Endothelial cell (in vitro differentiated cells): ENCODE measurements around the gene BIRC7. TPM values are rescaled to one million over a fixed set of nuclear protein-coding genes. Genes with fewer than 3 reads are reported as not detected.

ENCODE experiments used
- DNase-seq: peaks from one replicate; pipeline ENCODE4 v3.0.0; 2021; ENCODE audit warnings: low spot score
- H3K27ac Mint-ChIP-seq: one replicate; pipeline ENCODE4 v1.8.0; 2021; ENCODE audit warnings: mixed read lengths, inconsistent platforms; ENCODE audit not compliant: unreplicated experiment
- H3K27me3 Mint-ChIP-seq: one replicate; pipeline ENCODE4 v1.8.0; 2021; ENCODE audit warnings: mild to moderate bottlenecking, moderate library complexity, mixed read lengths, inconsistent platforms; ENCODE audit not compliant: unreplicated experiment
- H3K36me3 Mint-ChIP-seq: one replicate; pipeline ENCODE4 v1.8.0; 2021; ENCODE audit warnings: mild to moderate bottlenecking, low read depth, mixed read lengths, inconsistent platforms; ENCODE audit not compliant: unreplicated experiment
- H3K4me1 Mint-ChIP-seq: one replicate; pipeline ENCODE4 v1.8.0; 2021; ENCODE audit warnings: mild to moderate bottlenecking, mixed read lengths, inconsistent platforms; ENCODE audit not compliant: unreplicated experiment
- H3K4me3 Mint-ChIP-seq: one replicate; pipeline ENCODE4 v1.8.0; 2021; ENCODE audit warnings: mild to moderate bottlenecking, mixed read lengths, inconsistent platforms; ENCODE audit not compliant: unreplicated experiment
- H3K9me3 Mint-ChIP-seq: one replicate; pipeline ENCODE4 v1.8.0; 2021; ENCODE audit warnings: mixed read lengths, inconsistent platforms; ENCODE audit not compliant: unreplicated experiment
- CTCF ChIP-seq: fragments of 200-600 bp; sonication (generic); IDR thresholded peaks from one replicate; pipeline ENCODE4 v1.5.0; 2021; ENCODE audit warnings: antibody characterized with exemption; ENCODE audit not compliant: unreplicated experiment
- total RNA-seq: library from RNA; stranded (reverse); fragmentation: NEBNext Ultra II Directional; extraction: Animal tissue kit (Norgen Biotek cat#: 25700); gene quantifications from one replicate; pipeline ENCODE4 v1.2.1, GENCODE V29; 2021; ENCODE audit not compliant: unreplicated experiment

BIRC7 gene
- total RNA-seq, 1 donor from 2014 or later = not detected

GRCh38 chr20:63264519-63264918 lies 28.8 kb downstream of the BIRC7 start:
- Mint-ChIP-seq H3K27me3 (peaks cover 5% of the 10 kb centered on the region), H3K4me1 (peaks cover 13% of the 10 kb centered on the region), H3K36me3 (no peaks in the 10 kb centered on the region), H3K4me3 (peak overlapping the region; percentile 74), H3K27ac (peak overlapping the region; percentile 57), H3K9me3 (no peaks in the 10 kb centered on the region)
- TF ChIP-seq CTCF = no peak
- DNase-seq = no peak

GRCh38 chr20:63265891-63266515 lies 30.3 kb downstream of the BIRC7 start:
- no peak overlapping the region for H3K4me3 Mint-ChIP-seq
- H3K4me1 Mint-ChIP-seq = peaks cover 12% of the 10 kb centered on the region
- H3K27ac Mint-ChIP-seq = no peak overlapping the region
- H3K9me3 Mint-ChIP-seq = no peaks in the 10 kb centered on the region
- H3K27me3 Mint-ChIP-seq = peaks cover 5% of the 10 kb centered on the region
- no peak for TF ChIP-seq CTCF
- no peaks in the 10 kb centered on the region for H3K36me3 Mint-ChIP-seq
- no peak for DNase-seq

GRCh38 chr20:63267691-63268090 lies 32.0 kb downstream of the BIRC7 start:
- H3K4me1 Mint-ChIP-seq = peaks cover 8% of the 10 kb centered on the region
- peak overlapping the region; percentile 38 for H3K27ac Mint-ChIP-seq
- peaks cover 10% of the 10 kb centered on the region for H3K27me3 Mint-ChIP-seq
- TF ChIP-seq CTCF = no peak
- H3K9me3 Mint-ChIP-seq = no peaks in the 10 kb centered on the region
- peak overlapping the region; percentile 15 for H3K4me3 Mint-ChIP-seq
- H3K36me3 Mint-ChIP-seq = no peaks in the 10 kb centered on the region
- no peak for DNase-seq

GRCh38 chr20:63268256-63268655 lies 32.6 kb downstream of the BIRC7 start:
- Mint-ChIP-seq H3K27ac (no peak overlapping the region), H3K4me3 (peak overlapping the region; percentile 15), H3K9me3 (no peaks in the 10 kb centered on the region), H3K4me1 (peaks cover 6% of the 10 kb centered on the region), H3K27me3 (peaks cover 11% of the 10 kb centered on the region), H3K36me3 (no peaks in the 10 kb centered on the region)
- no peak for DNase-seq
- no peak for TF ChIP-seq CTCF

- no peaks in the 10 kb centered on the region for H3K36me3 Mint-ChIP-seq
- no peaks in the 10 kb centered on the region for H3K9me3 Mint-ChIP-seq
- no peak overlapping the region for H3K4me3 Mint-ChIP-seq
- H3K4me1 Mint-ChIP-seq = peaks cover 11% of the 10 kb centered on the region
- peaks cover 15% of the 10 kb centered on the region for H3K27me3 Mint-ChIP-seq
- H3K27ac Mint-ChIP-seq = no peak overlapping the region
- TF ChIP-seq CTCF = no peak
- no peak for DNase-seq
These were observed 33.1 kb downstream of the BIRC7 start for GRCh38 chr20:63268671-63269439.
